HEK293T (cell line): ENCODE measurements around the gene ST6GALNAC5.

Source experiments
- ARNT ChIP-seq: fragments of 450-650 bp; IDR thresholded peaks from 2 replicates; pipeline ENCODE4 v1.6.1; 2017; ENCODE audit warnings: mild to moderate bottlenecking
- BHLHE40 ChIP-seq: fragments of 450-650 bp; IDR thresholded peaks from 2 replicates; pipeline ENCODE4 v1.6.1; 2016; ENCODE audit warnings: mild to moderate bottlenecking, moderate library complexity, borderline replicate concordance
- CTBP1 ChIP-seq: fragments of 450-650 bp; IDR thresholded peaks from 2 replicates; pipeline ENCODE4 v1.6.1; 2016; ENCODE audit warnings: borderline replicate concordance
- ELF4 ChIP-seq: fragments of 450-650 bp; IDR thresholded peaks from 2 replicates; pipeline ENCODE4 v1.6.1; 2017; ENCODE audit warnings: antibody characterized with exemption
- FOXA1 ChIP-seq: fragments of 450-650 bp; IDR thresholded peaks from 2 replicates; pipeline ENCODE4 v1.6.1; 2016; ENCODE audit warnings: mild to moderate bottlenecking
- FOXM1 ChIP-seq: fragments of 450-650 bp; IDR thresholded peaks from 2 replicates; pipeline ENCODE4 v1.6.1; 2017; ENCODE audit warnings: mild to moderate bottlenecking, borderline replicate concordance
- HDGF ChIP-seq: fragments of 450-650 bp; IDR thresholded peaks from 2 replicates; pipeline ENCODE4 v1.6.1; 2017; ENCODE audit warnings: antibody characterized with exemption, borderline replicate concordance
- L3MBTL2 ChIP-seq: fragments of 450-650 bp; conservative IDR thresholded peaks from 2 replicates; pipeline ENCODE4 v1.6.1; 2016; ENCODE audit warnings: mild to moderate bottlenecking
- LEF1 ChIP-seq: fragments of 450-650 bp; IDR thresholded peaks from 2 replicates; pipeline ENCODE4 v1.6.1; 2017; ENCODE audit warnings: mild to moderate bottlenecking, borderline replicate concordance
- NFRKB ChIP-seq: fragments of 450-650 bp; IDR thresholded peaks from 2 replicates; pipeline ENCODE4 v1.6.1; 2016; ENCODE audit warnings: mild to moderate bottlenecking, moderate library complexity
- SP1 ChIP-seq: fragments of 450-650 bp; IDR thresholded peaks from 2 replicates; pipeline ENCODE4 v1.6.1; 2017
- SUZ12 ChIP-seq: fragments of 450-650 bp; IDR thresholded peaks from 2 replicates; pipeline ENCODE4 v1.6.1; 2016; ENCODE audit warnings: mild to moderate bottlenecking
- TF ChIP-seq, protein P1 (sequence below): fragments of 450-650 bp; IDR thresholded peaks from 2 replicates; pipeline ENCODE4 v1.6.1; 2016

DNA sequence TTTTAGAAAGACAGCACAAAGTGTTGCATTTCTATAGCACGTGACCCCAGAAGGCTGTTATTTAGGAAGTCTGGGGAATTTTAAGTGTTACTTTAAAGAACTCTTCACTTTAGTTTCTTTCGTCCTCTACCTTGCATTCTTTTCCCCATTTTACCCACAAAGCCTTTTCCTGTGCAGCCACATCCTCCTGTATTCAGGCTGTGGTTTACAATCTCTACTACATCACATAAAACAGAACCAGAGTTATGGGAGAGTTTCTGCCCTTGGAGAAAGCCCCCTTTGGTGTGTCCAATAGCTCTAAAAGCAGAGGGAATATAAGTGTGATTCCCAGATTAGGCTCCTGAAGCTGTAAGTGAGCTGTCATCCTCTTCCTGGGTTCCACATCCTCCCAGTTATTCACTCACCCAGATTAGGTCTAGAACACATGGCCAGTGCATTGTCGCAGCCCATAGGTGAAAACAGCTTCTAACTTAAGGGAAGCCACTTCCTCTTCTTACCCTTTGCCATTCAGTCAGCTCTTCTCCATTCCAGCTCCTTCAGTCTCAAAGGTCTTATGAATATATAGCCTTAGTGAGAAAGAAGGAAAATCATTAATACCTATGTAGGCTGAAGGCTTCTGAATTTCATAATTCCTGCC is 180.8 kb downstream of the ST6GALNAC5 start:
- TF ChIP-seq SP1 (no peak), BHLHE40 (no peak), SUZ12 (no peak), NFRKB (no peak), CTBP1 (no peak), ELF4 (no peak), FOXA1 (no peak), ARNT (no peak), HDGF (no peak), L3MBTL2 (no peak), FOXM1 (no peak), LEF1 (no peak)
- TF ChIP-seq, protein P1, sequence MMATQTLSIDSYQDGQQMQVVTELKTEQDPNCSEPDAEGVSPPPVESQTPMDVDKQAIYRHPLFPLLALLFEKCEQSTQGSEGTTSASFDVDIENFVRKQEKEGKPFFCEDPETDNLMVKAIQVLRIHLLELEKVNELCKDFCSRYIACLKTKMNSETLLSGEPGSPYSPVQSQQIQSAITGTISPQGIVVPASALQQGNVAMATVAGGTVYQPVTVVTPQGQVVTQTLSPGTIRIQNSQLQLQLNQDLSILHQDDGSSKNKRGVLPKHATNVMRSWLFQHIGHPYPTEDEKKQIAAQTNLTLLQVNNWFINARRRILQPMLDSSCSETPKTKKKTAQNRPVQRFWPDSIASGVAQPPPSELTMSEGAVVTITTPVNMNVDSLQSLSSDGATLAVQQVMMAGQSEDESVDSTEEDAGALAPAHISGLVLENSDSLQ, result no peak
